HG02943 (cell line): ENCODE measurements around the gene NUDT14.

ENCODE experiments used
- ATAC-seq: cut with Tn5 transposase; IDR thresholded peaks from one replicate; pipeline ENCODE4 v1.9.1; 2021; ENCODE audit warnings: mild to moderate bottlenecking, low read depth, moderate library complexity; ENCODE audit not compliant: unreplicated experiment

Gene NUDT14

GRCh38 chr14:105212541-105213300 lies 31.6 kb upstream of the NUDT14 start:
- ATAC-seq: no peak

GRCh38 chr14:105211758-105212089 lies 30.6 kb upstream of the NUDT14 start:
- ATAC-seq: no peak

GRCh38 chr14:105211086-105211757 lies 30.1 kb upstream of the NUDT14 start:
- ATAC-seq: no peak

GRCh38 chr14:105210266-105211025 lies 29.3 kb upstream of the NUDT14 start:
- no peak for ATAC-seq

DNA sequence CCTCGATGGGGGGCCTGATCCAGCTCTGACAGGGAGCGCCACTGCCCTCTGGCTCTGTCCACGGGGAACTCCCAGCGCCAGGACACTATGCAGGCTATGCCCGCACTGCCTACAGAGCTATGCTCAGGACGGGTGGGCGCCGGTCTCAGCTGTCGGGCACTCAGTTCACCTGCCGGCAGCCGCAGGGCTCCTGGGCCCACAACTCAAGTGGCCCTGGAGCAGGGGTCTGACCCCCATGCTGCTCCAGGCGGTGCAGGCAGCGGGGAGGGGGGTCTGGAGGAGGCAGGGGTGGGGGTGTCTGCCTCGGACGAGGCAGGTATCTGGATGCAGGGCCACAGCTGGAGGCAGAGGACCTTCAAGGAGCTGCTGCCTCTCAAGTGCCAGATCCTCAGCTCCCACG lies 28.5 kb upstream of the NUDT14 start:
- no peak for ATAC-seq

- ATAC-seq: no peak
Measured at GRCh38 chr14:105209091-105209490, 28.0 kb upstream of the NUDT14 start.

GRCh38 chr14:105208738-105209075 lies 27.6 kb upstream of the NUDT14 start:
- ATAC-seq: no peak

DNA sequence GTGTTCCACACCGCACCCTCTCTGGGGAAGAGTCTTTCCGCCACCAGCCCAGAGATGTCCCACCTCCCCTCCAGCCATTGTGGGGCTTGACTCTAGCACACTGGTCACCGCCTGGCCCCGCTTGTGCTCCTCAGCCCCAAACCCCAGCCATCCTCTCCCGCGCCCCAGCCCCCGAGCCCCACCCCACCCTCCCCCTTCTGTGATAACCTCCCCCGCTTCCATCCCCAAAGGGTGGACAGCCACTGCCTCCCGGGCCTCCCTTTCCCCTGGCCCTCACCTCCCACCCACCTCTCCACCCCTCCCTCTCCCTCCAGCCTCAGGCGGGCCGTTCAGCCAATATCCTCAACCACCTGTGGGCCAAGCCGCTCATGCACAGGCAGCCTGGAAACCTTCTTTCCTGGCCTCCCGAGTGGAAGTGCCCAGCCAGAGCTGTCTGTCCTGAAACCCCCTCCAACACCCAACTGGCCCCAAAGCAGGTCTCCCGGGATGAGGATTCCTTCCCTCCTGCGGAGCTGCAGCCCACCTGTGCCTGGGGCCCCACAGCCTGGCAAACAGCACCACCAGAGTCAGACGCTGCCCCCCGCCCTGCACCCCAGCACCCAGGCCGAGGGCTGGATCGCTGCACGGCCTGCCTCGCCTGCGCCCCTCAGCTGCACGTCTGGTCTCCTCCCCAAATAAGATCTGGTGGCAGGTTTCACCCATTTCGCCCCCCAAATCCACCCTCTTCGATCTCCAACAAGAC lies 27.1 kb upstream of the NUDT14 start:
- ATAC-seq: no peak

DNA sequence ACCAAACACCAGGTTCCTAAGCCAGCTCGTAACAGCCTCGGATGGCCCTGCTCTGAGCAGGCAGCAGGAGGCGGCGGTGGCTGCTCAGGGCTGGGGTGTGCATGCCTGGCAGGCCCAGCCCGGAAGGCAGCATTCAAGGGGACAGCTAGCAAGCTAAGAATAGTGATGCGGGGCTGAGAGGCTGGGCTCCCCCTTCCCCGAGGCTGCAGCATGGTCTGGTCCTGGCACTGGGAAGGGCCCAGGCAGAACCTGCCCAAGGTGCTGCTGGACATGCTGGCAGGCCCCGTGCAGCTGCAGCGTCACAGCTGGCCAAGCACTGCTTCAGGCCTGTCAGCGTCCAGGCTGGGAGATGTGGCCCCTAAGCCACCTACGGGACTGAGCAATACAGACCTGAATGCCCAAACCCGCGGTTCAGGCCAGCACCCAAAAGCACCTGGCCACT lies 26.4 kb upstream of the NUDT14 start:
- ATAC-seq: no peak

GRCh38 chr14:105206873-105207272 lies 25.8 kb upstream of the NUDT14 start:
- ATAC-seq: no peak

- ATAC-seq: no peak
Measured at GRCh38 chr14:105205673-105206208, 24.6 kb upstream of the NUDT14 start.

- ATAC-seq: no peak
Measured at GRCh38 chr14:105204931-105205672, 24.0 kb upstream of the NUDT14 start.

GRCh38 chr14:105204206-105204930 lies 23.3 kb upstream of the NUDT14 start:
- ATAC-seq: no peak

GRCh38 chr14:105203701-105204100 lies 22.6 kb upstream of the NUDT14 start:
- ATAC-seq: no peak

DNA sequence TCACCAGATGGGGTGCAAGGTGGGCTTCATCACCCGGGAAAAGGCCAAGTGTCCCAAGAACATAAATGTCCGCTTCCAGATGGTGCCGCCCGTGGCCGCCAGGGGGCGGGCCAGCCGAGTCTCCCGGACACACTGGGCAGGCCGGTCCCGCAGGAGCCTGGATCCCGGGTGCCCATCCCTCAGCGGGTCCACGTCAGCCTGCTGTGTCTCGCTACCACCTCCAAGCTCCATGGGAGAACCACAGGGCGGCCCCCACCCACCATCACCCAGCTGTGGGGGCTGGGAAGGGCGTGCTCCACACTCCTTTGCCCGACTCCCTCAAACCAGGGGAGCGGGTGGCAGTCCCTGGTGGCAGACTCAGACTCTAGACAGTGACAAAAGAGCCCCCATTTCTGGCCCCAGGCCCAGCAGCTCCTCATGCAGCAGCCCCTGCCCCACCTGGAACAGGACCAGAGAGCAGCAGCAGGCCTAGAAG lies 22.0 kb upstream of the NUDT14 start:
- ATAC-seq: no peak

DNA sequence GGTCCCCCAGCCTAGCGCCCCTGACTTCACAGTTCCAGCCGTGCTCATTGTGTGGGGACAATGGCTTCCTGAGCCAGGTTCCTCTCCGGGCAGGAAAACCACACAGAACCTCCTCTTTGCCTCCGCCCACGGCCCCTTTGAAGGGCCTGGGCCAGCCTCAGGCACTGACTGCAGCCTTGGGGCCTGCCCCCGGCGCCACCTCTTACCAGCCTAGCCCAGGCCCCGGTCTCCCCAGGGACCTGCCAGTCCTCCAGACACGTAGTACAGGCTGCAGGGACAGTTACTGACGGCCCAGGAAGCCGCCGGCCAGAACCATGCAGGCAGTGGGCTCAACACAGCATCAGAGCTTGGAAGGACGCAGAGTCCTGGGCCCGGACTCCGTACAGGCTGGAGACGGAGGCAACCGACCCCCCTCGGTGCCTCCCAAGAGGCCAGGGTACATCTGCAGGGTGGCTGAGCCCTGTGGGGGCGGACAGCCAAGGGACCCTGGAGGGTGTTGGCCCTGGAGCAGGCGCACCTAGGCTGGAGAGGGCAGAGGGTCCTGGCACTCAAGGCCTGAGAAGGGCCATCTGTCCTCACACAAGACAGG lies 20.9 kb upstream of the NUDT14 start:
- ATAC-seq: no peak

GRCh38 chr14:105201156-105201924 lies 20.2 kb upstream of the NUDT14 start:
- no peak for ATAC-seq

DNA sequence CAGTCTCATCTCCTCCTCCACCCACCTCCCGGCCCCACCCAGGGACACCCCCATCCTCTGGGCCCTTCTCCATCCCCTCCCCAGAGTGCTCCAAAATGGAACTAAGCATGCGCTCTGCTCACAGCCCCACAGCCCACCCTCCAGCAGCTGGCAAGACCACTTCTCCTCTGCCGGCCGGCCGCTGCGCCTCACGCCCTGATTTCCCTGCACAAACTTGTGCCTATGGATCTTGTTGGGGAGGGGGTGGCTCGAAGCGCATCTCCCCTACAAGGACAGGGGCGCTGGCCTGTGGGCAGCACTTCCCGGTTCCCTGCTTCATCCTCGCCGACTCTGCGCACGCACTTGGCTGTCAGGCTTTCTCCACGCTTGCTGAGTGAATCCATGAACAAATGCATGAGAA lies 19.5 kb upstream of the NUDT14 start:
- ATAC-seq: no peak
